ENCODE measurements around the gene FILIP1L.

The FILIP1L gene

DNA sequence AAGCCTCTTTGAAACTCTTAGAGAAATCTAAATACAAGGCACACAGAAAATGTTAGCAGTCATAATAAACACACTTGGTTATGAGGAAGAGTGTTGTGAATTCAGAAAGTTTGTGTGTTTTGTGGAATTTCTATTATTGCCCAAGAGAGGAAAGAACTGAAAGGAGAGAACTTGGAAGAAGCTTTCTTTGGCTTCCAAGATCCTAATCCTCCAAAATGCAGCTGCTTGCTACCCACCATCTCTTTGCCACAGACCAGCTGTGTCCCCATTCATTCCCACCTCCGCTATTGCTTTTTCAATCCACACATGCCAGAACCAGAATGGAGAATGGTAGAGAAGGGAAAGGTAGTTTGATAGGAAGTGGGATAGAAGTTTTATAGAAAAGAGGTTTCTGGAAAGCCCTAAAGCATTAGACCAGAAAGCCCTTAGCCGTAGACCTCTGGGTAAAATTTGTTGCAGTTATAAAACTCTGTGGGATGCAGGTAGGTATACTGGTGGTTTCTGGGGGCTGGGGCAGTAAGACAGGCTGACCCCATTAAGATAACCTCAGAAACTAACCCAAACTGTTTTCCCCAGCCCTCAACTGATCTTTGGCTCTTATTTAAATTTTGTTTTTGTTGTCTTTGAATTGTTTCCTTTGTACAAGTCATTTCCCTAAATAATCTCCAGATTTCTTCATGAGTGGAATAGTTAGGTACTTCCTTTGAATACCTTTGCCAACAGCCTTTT lies 108.5 kb downstream of the FILIP1L start:
- DNase-seq, result no peak

DNA sequence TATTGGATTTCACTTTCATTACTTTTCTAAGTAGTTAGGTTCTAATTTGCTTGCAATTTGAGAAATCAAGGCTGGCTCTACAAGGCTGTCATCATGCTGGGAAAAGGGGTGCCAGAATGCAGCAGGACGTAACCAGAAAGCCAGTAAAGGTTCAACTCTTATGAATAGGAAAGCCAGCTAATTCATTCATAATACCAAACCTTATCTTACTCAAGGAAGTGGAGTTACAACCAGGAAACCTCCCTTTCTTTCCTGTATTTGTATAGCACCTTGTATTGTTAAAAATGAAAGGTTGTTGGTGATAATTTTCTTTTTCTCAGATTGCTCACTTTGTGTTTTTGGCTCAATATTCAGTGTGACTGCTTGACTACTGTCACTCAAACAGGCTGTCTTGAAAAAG lies 109.4 kb downstream of the FILIP1L start:
- DNase-seq, result no peak

GRCh38 chr3:100003609-100004503 lies 110.4 kb downstream of the FILIP1L start:
- DNase-seq, result no peak

- no peak for DNase-seq
Measured at GRCh38 chr3:100002599-100003350, 111.5 kb downstream of the FILIP1L start.

DNA sequence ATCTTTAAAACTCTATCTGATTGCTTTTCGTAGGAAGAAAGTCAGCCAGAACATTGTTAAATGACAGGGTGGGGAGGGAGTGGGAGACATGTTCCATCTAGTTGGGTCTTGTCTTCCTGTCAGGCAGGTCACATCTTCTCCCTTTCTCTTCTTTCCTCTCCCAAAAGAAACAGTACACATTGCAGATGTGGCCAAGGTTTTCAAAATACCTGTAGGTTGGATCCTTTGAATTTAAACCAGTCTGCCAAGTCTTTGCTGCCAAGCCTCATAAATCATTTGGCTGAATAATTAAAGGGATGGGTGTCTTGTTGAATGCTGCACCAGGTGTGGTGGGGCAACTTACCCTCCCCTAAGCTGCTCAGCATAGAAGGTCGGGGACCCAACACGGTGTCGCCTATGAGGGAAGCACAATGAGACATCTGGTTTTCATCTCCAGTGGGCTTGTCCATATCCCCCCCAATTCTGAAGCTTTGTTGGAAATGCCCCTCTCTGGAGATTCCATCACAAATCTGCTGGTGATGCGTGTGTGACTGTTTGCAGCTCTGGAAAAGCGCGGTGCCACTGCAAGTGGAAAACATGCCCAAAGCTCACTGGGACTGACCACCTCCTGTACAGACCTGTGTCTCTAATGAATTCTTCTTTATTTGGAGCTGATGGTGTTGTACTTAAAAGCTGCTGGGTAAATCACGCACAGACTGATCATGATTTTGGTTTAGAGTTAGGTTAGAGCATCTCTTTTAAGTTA lies 112.6 kb downstream of the FILIP1L start:
- DNase-seq, result no peak

DNA sequence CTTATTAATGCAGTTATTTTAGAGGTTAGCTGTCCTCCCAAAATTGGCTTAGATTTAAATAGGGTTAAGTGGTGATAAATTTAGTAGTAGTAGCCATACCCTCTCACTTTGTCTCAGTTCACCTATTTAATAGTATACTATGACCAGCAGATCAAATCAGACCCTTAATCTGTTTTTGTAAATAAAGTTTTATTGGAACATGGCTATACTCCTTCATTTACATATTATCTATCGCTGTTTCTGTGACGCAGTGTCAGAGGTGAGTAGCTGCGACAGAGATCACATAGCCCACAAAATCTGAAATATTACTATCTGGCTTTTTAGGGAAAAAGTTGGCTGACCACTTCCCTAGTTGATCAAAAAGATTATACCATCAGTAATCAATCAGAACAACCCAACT lies 113.2 kb downstream of the FILIP1L start:
- no peak for DNase-seq

- DNase-seq, result no peak
Measured at GRCh38 chr3:99999536-99999935, 114.8 kb downstream of the FILIP1L start.

DNA sequence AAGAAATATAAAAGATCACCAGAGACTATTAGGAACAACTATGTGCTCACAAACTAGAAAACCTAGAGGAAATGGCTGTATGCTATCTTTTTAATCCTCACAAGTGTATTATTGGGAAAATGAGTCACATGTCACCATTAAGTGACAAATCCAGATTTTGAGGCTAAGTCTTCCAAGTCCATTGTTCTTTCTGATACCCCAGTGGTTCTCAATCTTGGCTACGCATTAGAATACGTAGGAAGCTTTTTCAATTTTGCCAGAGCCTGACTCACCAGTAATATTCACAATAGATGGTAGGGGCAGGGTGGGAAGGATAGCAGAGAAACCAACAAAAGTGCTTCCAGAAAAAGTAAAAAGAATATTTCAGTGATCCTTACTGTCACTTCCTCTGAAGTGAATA lies 117.0 kb downstream of the FILIP1L start:
- no peak for DNase-seq

GRCh38 chr3:99990179-99990578 lies 124.1 kb downstream of the FILIP1L start:
- no peak for DNase-seq

GRCh38 chr3:99984668-99985067 lies 129.6 kb downstream of the FILIP1L start:
- DNase-seq, result no peak

GRCh38 chr3:99984139-99984538 lies 130.2 kb downstream of the FILIP1L start:
- no peak for DNase-seq

DNA sequence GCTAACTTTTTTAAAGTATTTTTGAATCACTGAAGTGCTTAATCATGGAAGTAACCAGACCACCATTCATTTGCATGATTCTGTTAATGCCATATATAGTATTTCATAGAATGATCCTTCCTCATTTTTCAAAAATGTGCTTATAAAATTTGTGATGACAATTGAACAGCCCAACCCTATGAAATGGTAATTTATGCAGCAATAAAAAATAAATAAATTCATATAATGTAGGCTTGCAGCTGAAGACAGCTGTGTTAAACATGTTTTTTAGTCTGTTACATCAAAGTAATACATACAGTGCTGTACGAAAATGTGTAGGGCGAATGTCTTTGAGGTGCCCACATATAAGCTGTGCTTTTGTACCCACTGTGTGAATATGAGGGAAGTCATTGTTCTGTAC lies 131.7 kb downstream of the FILIP1L start:
- no peak for DNase-seq

DNA sequence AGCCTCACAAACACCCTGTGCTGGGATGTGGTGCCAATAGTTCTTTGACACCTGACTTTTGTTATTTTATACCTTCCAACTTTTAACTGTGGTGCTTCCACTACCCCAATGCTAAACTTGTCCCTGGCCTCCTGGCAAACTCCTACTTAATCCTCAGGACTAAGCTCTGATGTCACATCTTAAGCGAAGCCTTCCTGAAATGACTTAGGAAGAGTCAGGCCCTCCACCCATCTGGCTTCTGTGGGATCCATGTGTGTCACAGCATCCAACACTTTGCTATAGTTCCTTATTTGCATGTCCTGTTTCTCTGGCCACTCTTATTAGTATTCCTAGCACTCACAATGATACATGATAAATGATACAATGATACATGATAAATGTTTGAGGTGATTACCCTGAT lies 133.2 kb downstream of the FILIP1L start:
- no peak for DNase-seq

DNA sequence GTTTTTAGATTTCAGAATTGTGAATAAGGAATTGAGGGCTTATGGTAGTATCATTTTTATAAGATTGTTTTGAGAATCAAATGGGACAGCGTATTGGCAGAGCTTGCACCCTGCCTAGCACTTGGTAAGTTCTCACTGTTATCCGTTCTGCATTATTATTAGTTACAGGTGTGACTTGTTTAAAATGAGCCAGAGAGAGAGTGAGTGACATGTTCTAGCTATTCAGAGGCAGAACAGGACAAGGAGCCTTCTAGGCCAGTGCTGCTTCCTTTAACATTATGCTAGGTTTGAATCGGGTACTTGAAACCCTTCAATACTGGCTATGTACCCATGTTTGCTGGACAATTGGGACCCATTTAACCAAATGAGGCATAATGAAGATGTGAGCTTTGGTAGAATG lies 133.7 kb downstream of the FILIP1L start:
- no peak for DNase-seq

DNA sequence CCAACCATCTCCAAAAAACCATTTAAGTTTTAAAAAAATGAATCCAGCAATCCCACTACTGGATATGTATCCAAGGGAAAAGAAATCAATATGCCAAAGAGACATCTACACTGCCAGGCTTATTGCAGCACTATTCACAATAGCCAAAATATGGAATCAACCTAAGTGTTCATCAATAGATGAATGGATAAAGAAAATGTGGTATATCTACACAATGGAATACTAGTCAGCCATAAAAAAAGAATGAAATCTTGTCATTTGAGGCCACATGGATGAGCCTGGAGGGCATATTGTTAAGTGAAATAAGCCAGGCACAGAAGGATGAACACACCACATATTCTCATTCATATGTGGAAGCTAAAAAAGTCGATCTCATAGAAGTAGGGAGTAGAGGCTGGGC lies 136.1 kb downstream of the FILIP1L start:
- no peak for DNase-seq

- no peak for DNase-seq
Measured at GRCh38 chr3:99976584-99976983, 137.7 kb downstream of the FILIP1L start.

DNA sequence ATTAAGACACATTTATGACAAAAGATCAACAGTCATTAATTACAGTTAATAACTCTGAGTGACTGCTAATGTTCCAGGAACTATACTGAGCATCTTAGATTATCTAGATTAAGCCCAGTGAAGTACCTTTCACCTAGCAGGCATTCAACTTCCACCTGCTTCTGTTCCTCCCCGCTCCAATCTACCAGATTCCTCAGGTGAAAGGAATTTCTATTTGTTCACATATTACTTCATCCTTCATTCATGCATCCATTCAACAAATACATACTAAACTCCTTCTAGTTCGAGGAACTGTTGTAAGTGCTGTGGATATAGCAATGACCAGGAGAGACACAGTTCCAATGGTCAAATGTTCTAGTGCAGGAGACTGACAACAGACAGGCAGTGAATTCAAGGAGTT lies 139.3 kb downstream of the FILIP1L start:
- DNase-seq, result no peak

DNA sequence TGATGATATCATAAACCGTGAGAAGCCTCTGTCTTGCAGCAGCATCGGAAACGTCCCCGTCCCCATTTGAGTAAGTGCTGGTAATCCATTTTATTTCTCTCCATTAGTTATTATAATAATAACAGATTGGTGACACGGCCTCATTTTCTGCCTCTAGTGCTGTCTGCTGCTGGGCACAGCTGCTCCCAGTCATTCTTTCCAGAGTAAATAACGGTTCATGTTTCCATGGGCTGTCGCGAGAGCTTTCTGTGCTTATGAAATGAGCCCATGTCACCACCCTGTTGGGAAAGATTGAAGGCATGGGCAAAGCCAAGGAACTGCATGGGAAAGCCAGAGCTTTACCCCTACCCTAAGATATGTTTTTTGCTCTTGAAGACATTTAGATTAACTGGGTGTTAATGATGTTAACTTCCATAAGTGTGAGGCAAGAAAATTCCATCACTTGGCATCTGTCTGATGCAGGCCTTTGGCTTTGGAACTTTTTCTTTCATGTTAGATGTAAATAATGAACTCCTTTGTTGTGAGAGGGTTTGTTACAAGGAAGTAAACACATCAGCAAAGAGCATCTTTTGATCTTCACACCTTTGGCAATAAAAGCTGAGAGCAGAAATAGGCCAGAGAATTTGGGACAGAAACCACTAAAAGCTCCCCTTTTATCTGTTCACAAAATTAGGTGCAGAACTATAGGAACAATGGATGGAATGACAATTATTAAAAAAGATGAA lies 141.8 kb downstream of the FILIP1L start:
- DNase-seq, result no peak

DNA sequence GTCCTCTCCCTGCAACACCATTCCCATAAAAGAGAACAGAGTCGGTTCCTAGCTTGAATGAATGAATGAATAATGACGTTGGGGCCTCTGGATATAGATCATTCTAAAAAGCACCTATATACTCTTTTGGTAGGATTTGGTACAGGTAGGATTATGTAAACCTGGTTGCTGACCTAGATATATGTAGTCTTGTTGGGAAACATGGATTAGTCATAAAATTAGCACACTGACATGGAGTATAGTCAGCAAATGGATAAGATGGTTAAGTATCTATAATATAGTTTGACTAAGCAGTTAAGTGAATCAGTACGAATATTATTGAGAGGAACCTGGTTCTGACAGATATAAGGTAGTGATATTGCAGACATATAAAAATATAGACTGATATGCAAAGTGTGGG lies 142.5 kb downstream of the FILIP1L start:
- DNase-seq, result no peak

DNA sequence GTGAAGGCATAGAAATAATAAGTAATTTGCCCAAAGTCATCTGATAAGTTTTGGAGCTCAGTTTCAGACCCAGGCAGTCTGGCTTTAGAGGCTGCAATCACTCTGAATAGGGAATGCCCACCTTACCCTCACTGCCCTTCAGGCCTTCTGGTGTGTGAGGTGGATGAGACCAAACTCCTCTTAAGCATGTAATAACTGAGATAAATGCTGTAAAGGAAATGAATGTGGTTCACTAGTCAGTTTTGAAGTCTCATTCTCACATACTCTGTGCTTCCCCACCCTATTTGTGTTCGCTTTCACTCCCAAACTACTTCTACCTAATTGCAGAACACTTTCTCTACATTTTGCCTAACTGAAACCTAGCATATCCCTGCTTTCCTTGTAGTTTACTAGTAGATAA lies 144.1 kb downstream of the FILIP1L start:
- no peak for DNase-seq

- no peak for DNase-seq
Measured at GRCh38 chr3:99969136-99969535, 145.2 kb downstream of the FILIP1L start.

DNA sequence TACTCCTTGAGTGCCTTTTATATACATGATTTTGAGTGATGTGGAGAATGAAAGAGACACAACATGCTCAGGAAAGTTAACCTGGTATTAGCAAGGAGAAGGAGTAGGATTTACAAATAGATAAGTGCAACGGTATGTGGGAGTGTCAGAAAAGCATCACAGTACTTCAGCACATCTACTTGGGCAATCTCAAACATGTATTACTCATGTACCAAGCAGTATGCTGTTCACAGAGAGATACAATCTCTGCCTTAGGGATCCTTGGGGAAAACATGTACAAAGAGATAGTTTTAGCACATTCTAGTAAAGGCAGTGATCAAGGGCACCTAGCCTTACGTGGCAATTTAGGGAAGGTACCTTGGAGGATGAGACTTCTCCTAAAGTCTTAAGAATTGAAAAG lies 146.5 kb downstream of the FILIP1L start:
- DNase-seq, result no peak

All from Kasumi-1 (cell line).